ENCODE data around the gene TAC4. TPM values are rescaled to one million over a fixed set of nuclear protein-coding genes. Genes with fewer than 3 reads are reported as not detected.

Gene TAC4
- total and polyA plus RNA-seq, 2 experiments from 2014 or later: not detected

GRCh38 chr17:49850218-49850610, 2.3 kb upstream of the TAC4 start:
- ATAC-seq (no peak), DNase-seq (ENCODE audit: low spot score) (no peak)
- Histone ChIP-seq H3K36me3 (ENCODE audit: insufficient read depth) (peaks cover 6% of the 10 kb centered on the region; the same call in 1 of the 2 replicates), H3K79me2 (replicated peaks; ENCODE audit: insufficient read depth) (no peaks in the 10 kb centered on the region), H3K9me2 (ENCODE audit: insufficient read depth) (no peaks in the 10 kb centered on the region), H3K27me3 (ENCODE audit: insufficient read depth) (peaks cover 30% of the 10 kb centered on the region), H3F3A (replicated peaks; ENCODE audit: low read depth) (0 out of 2 replicates have a peak, but pooled peaks cover 5% of the 10 kb centered on the region), H4K20me1 (replicated peaks; ENCODE audit: insufficient read depth) (no peaks in the 10 kb centered on the region), H3K4me1 (ENCODE audit: insufficient read depth) (peaks cover 19% of the 10 kb centered on the region), H3K27ac (ENCODE audit: low read depth) (no peak overlapping the region), H3K4me2 (peak overlapping the region; percentile 88), H2AFZ (no peak overlapping the region), H3K4me3 (peak overlapping the region; percentile 72)
- Mint-ChIP-seq H3K9me3 (no peaks in the 10 kb centered on the region), H3K27me3 (ENCODE audit: insufficient read depth, low read depth, poor library complexity) (peaks cover 31% of the 10 kb centered on the region), H3K27ac (no peak overlapping the region), H3K4me3 (peak overlapping the region; percentile 79), H3K36me3 (ENCODE audit: low read depth) (peaks cover 9% of the 10 kb centered on the region; the same call in 1 of the 3 replicates), H3K4me1 (peaks cover 29% of the 10 kb centered on the region)
- TF ChIP-seq ETS1 (IDR thresholded peaks at IDR 0.05) (no peak), NANOG (IDR thresholded peaks at IDR 0.05; ENCODE audit: borderline replicate concordance) (no peak), ZNF331 (CRISPR knock-in tag; IDR thresholded peaks at IDR 0.05; ENCODE audit: low read depth) (no peak), ZNF114 (CRISPR knock-in tag; IDR thresholded peaks at IDR 0.05) (no peak), EZH2phosphoT487 (IDR thresholded peaks at IDR 0.05; ENCODE audit: unreplicated experiment) (no peak)

GRCh38 chr17:49848739-49849138, 870 bp upstream of the TAC4 start:
- Histone ChIP-seq H3K4me2 (no peak overlapping the region), H3K9me2 (ENCODE audit: insufficient read depth) (no peaks in the 10 kb centered on the region), H3K27ac (ENCODE audit: low read depth) (no peak overlapping the region), H4K20me1 (replicated peaks; ENCODE audit: insufficient read depth) (peaks cover 4% of the 10 kb centered on the region; the same call in 1 of the 2 replicates), H3K4me3 (no peak overlapping the region), H3F3A (replicated peaks; ENCODE audit: low read depth) (0 out of 2 replicates have a peak, but pooled peaks cover 5% of the 10 kb centered on the region), H3K4me1 (ENCODE audit: insufficient read depth) (peaks cover 19% of the 10 kb centered on the region), H3K79me2 (replicated peaks; ENCODE audit: insufficient read depth) (no peaks in the 10 kb centered on the region), H3K36me3 (ENCODE audit: insufficient read depth) (peaks cover 6% of the 10 kb centered on the region; the same call in 1 of the 2 replicates), H3K27me3 (ENCODE audit: insufficient read depth) (peaks cover 30% of the 10 kb centered on the region), H2AFZ (no peak overlapping the region)
- H3K4me1 Mint-ChIP-seq: peaks cover 29% of the 10 kb centered on the region
- DNase-seq (ENCODE audit: low spot score) (no peak), ATAC-seq (no peak)
- H3K4me3 Mint-ChIP-seq: no peak overlapping the region
- H3K9me3 Mint-ChIP-seq: no peaks in the 10 kb centered on the region
- H3K27ac Mint-ChIP-seq: no peak overlapping the region
- peaks cover 20% of the 10 kb centered on the region for H3K36me3 Mint-ChIP-seq (ENCODE audit: low read depth)
- H3K27me3 Mint-ChIP-seq (ENCODE audit: insufficient read depth, low read depth, poor library complexity): peaks cover 36% of the 10 kb centered on the region
- TF ChIP-seq ETS1 (IDR thresholded peaks at IDR 0.05) (no peak), ZNF114 (CRISPR knock-in tag; IDR thresholded peaks at IDR 0.05) (no peak), EZH2 (IDR thresholded peaks at IDR 0.05; ENCODE audit: low read depth, unreplicated experiment) (no peak), JUNB (IDR thresholded peaks at IDR 0.05; ENCODE audit: unreplicated experiment) (no peak), POLR2AphosphoS5 (IDR thresholded peaks at IDR 0.05; ENCODE audit: low read depth) (no peak), STAT1 (IDR thresholded peaks at IDR 0.05; ENCODE audit: unreplicated experiment) (no peak), EZH2phosphoT487 (IDR thresholded peaks at IDR 0.05; ENCODE audit: unreplicated experiment) (no peak), CREB1 (CRISPR knock-in tag; IDR thresholded peaks at IDR 0.05; ENCODE audit: low read depth) (no peak), ZNF462 (CRISPR knock-in tag; IDR thresholded peaks at IDR 0.05) (no peak), CTCF (conservative IDR thresholded peaks at IDR 0.05; ENCODE audit: low read depth in 2 of 2) (no peak), ZNF331 (CRISPR knock-in tag; IDR thresholded peaks at IDR 0.05; ENCODE audit: low read depth) (no peak)
